Endometrium (tissue), 2 donors: ENCODE measurements around the gene LAIR1.
"Not testable (repeated sequence)": the region's sequence is repeated elsewhere in the genome, so short reads cannot be mapped to it uniquely, and the experiment has no call there.

ENCODE experiments used
- FAIRE-seq: peaks from 2 replicates; lab custom pipeline; 2012; peaks lifted over from hg19 to GRCh38; lab: Jason Lieb, UNC
- donor health status: control.
- donor health status: control.

LAIR1 gene

GRCh38 chr19:54376610-54377285, 12.0 kb upstream of the LAIR1 start:
- no peak for FAIRE-seq

GRCh38 chr19:54375181-54375938, 10.6 kb upstream of the LAIR1 start:
- not testable (repeated sequence) for FAIRE-seq

GRCh38 chr19:54373781-54374631, 9.3 kb upstream of the LAIR1 start:
- FAIRE-seq, result no peak

GRCh38 chr19:54371453-54371852, 6.7 kb upstream of the LAIR1 start:
- not testable (repeated sequence) for FAIRE-seq

- FAIRE-seq, result not testable (repeated sequence)
Observed at GRCh38 chr19:54370434-54370796, 5.7 kb upstream of the LAIR1 start.

GRCh38 chr19:54369688-54370433, 5.1 kb upstream of the LAIR1 start:
- not testable (repeated sequence) for FAIRE-seq

- no peak for FAIRE-seq
Observed at GRCh38 chr19:54369082-54369687, 4.5 kb upstream of the LAIR1 start.

- FAIRE-seq, result no peak
Observed at GRCh38 chr19:54366811-54367210, 2.1 kb upstream of the LAIR1 start.

GRCh38 chr19:54365798-54366197, 1.1 kb upstream of the LAIR1 start:
- FAIRE-seq, result not testable (repeated sequence)

GRCh38 chr19:54361680-54362422, 2.9 kb downstream of the LAIR1 start:
- not testable (repeated sequence) for FAIRE-seq

GRCh38 chr19:54359149-54359820, 5.4 kb downstream of the LAIR1 start:
- FAIRE-seq, result not testable (repeated sequence)

GRCh38 chr19:54357381-54357780, 7.3 kb downstream of the LAIR1 start:
- no peak for FAIRE-seq

- FAIRE-seq, result no peak
Observed at GRCh38 chr19:54356444-54357056, 8.2 kb downstream of the LAIR1 start.

- FAIRE-seq, result no peak
Observed at GRCh38 chr19:54355675-54356074, 9.1 kb downstream of the LAIR1 start.

GRCh38 chr19:54354761-54355160, 10.0 kb downstream of the LAIR1 start:
- no peak for FAIRE-seq

GRCh38 chr19:54352546-54352945, 12.2 kb downstream of the LAIR1 start:
- FAIRE-seq, result no peak

GRCh38 chr19:54352041-54352440, 12.7 kb downstream of the LAIR1 start:
- FAIRE-seq, result no peak

- no peak for FAIRE-seq
Observed at GRCh38 chr19:54351474-54351873, 13.3 kb downstream of the LAIR1 start.

GRCh38 chr19:54345938-54346386, 18.8 kb downstream of the LAIR1 start:
- no peak for FAIRE-seq

- no peak for FAIRE-seq
Observed at GRCh38 chr19:54343868-54344267, 20.9 kb downstream of the LAIR1 start.
